ENCODE data around the gene KLK15. TPM values are rescaled to one million over a fixed set of nuclear protein-coding genes. Genes with fewer than 3 reads are reported as not detected.

The KLK15 gene
- total RNA-seq, 1 experiment from 2014 or later = not detected

GRCh38 chr19:50861010-50861409, 27.6 kb upstream of the KLK15 start:
- BruUV-seq (replicated peaks) = no TSS peak

GRCh38 chr19:50859849-50860248, 26.5 kb upstream of the KLK15 start:
- no TSS peak for BruUV-seq (replicated peaks)

More at GRCh38 chr19:50861010-50861409, 27.6 kb upstream of the KLK15 start:
- CTCF ChIA-PET = no interaction called here
- Mint-ChIP-seq H3K27ac (ENCODE audit: unreplicated experiment) (no peak overlapping the region), H3K4me3 (ENCODE audit: low read depth, unreplicated experiment) (no peak overlapping the region), H3K27me3 (ENCODE audit: unreplicated experiment) (no peaks in the 10 kb centered on the region), H3K36me3 (ENCODE audit: insufficient read depth, unreplicated experiment) (no peaks in the 10 kb centered on the region), H3K9me3 (ENCODE audit: low read depth, unreplicated experiment) (no peaks in the 10 kb centered on the region), H3K4me1 (ENCODE audit: low read depth, unreplicated experiment) (no peaks in the 10 kb centered on the region)
- DNase-seq = no peak
- no peak for TF ChIP-seq CTCF (IDR thresholded peaks at IDR 0.05; ENCODE audit: unreplicated experiment)
- intact Hi-C loops (cut with micrococcal nuclease; ENCODE audit: unreplicated experiment) = no loop called here

GRCh38 chr19:50858886-50859285, 25.5 kb upstream of the KLK15 start:
- TF ChIP-seq CTCF (IDR thresholded peaks at IDR 0.05; ENCODE audit: unreplicated experiment) = no peak
- intact Hi-C loops (cut with micrococcal nuclease; ENCODE audit: unreplicated experiment) = no loop called here
- no peak overlapping the region for H3K4me3 Mint-ChIP-seq (ENCODE audit: low read depth, unreplicated experiment)
- H3K36me3 Mint-ChIP-seq (ENCODE audit: insufficient read depth, unreplicated experiment) = no peaks in the 10 kb centered on the region
- CTCF ChIA-PET = no interaction called here
- no TSS peak for BruUV-seq (replicated peaks)
- H3K27me3 Mint-ChIP-seq (ENCODE audit: unreplicated experiment) = no peaks in the 10 kb centered on the region
- H3K9me3 Mint-ChIP-seq (ENCODE audit: low read depth, unreplicated experiment) = no peaks in the 10 kb centered on the region
- no peak for DNase-seq
- no peaks in the 10 kb centered on the region for H3K4me1 Mint-ChIP-seq (ENCODE audit: low read depth, unreplicated experiment)
- no peak overlapping the region for H3K27ac Mint-ChIP-seq (ENCODE audit: unreplicated experiment)

More at GRCh38 chr19:50859849-50860248, 26.5 kb upstream of the KLK15 start:
- no peak for DNase-seq
- no peak overlapping the region for H3K27ac Mint-ChIP-seq (ENCODE audit: unreplicated experiment)
- no peaks in the 10 kb centered on the region for H3K36me3 Mint-ChIP-seq (ENCODE audit: insufficient read depth, unreplicated experiment)
- no peaks in the 10 kb centered on the region for H3K9me3 Mint-ChIP-seq (ENCODE audit: low read depth, unreplicated experiment)
- H3K4me1 Mint-ChIP-seq (ENCODE audit: low read depth, unreplicated experiment) = no peaks in the 10 kb centered on the region
- no peak overlapping the region for H3K4me3 Mint-ChIP-seq (ENCODE audit: low read depth, unreplicated experiment)
- no peak for TF ChIP-seq CTCF (IDR thresholded peaks at IDR 0.05; ENCODE audit: unreplicated experiment)
- CTCF ChIA-PET = no interaction called here
- intact Hi-C loops (cut with micrococcal nuclease; ENCODE audit: unreplicated experiment) = no loop called here
- H3K27me3 Mint-ChIP-seq (ENCODE audit: unreplicated experiment) = no peaks in the 10 kb centered on the region

- Mint-ChIP-seq H3K27ac (ENCODE audit: unreplicated experiment) (no peak overlapping the region), H3K27me3 (ENCODE audit: unreplicated experiment) (peaks cover 7% of the 10 kb centered on the region)
Measured at GRCh38 chr19:50857366-50857765, 24.0 kb upstream of the KLK15 start.

More at GRCh38 chr19:50857366-50857765, 24.0 kb upstream of the KLK15 start:
- CTCF ChIA-PET = no interaction called here
- H3K36me3 Mint-ChIP-seq (ENCODE audit: insufficient read depth, unreplicated experiment) = no peaks in the 10 kb centered on the region
- H3K4me1 Mint-ChIP-seq (ENCODE audit: low read depth, unreplicated experiment) = no peaks in the 10 kb centered on the region
- intact Hi-C loops (cut with micrococcal nuclease; ENCODE audit: unreplicated experiment) = no loop called here
- TF ChIP-seq CTCF (IDR thresholded peaks at IDR 0.05; ENCODE audit: unreplicated experiment) = no peak
- BruUV-seq (replicated peaks) = no TSS peak
- no peak for DNase-seq
- no peak overlapping the region for H3K4me3 Mint-ChIP-seq (ENCODE audit: low read depth, unreplicated experiment)
- no peaks in the 10 kb centered on the region for H3K9me3 Mint-ChIP-seq (ENCODE audit: low read depth, unreplicated experiment)

All from Calu3 (cell line).